HG03095 (cell line): ENCODE measurements around the gene SPRING1.

ENCODE experiments used
- ATAC-seq: cut with Tn5 transposase; IDR thresholded peaks from one replicate; pipeline ENCODE4 v1.9.1; 2021; ENCODE audit warnings: moderate library complexity; ENCODE audit not compliant: unreplicated experiment

Gene SPRING1

DNA sequence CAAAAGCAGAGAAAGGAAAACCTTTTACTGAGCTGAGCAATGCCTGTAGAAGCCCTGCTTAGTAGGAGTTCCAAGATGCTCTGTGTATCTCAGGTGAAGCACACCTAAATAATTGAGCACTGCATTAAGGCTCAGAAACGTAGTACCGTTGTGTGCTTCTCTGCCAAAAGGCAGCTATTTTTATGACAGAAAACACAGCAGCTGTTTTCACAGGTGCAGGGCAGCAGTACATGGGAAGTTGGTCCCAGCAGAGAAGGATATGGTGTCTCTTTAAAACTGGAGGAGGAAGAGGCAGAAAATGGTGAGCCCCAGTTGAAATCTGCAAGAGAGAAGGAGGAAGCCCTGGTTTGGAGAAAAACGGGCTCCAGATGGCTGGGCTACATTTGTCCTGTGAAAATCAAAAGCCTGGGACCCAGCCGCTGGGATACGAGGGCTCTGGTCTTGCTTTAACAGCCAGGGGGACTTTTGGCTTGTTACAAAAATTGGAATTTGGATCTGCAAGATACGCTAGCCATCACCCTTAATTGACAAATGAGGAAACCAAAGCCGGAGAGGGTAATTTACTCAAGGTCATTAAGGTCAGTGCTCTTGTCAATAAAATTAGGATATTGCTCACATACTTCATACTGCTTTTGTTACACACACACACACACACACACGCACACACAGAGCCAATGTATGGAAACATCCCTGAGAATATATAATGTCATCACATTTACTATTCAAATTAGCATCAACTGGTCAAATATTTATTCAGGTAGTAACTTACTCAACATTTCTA lies 27.3 kb downstream of the SPRING1 start:
- ATAC-seq, result no peak

DNA sequence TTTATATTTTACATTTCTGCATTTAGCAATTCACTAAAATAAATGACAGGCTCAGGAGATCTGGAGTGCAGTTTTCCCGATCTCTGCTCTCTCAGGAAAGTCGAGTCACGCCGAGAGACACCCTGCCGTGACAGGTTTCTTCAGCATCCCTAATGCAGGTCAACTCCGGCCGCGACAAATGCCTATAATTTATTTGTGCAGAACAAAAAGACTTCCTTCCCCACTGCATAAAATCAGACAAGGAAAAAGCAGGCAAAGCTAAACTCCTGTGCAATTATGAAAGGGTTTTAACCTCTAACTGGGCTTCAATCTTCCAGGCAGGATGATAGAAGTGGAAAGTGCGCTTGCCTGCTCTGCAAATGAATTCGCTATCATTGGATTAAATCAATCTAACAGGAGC lies 28.1 kb downstream of the SPRING1 start:
- ATAC-seq, result no peak

DNA sequence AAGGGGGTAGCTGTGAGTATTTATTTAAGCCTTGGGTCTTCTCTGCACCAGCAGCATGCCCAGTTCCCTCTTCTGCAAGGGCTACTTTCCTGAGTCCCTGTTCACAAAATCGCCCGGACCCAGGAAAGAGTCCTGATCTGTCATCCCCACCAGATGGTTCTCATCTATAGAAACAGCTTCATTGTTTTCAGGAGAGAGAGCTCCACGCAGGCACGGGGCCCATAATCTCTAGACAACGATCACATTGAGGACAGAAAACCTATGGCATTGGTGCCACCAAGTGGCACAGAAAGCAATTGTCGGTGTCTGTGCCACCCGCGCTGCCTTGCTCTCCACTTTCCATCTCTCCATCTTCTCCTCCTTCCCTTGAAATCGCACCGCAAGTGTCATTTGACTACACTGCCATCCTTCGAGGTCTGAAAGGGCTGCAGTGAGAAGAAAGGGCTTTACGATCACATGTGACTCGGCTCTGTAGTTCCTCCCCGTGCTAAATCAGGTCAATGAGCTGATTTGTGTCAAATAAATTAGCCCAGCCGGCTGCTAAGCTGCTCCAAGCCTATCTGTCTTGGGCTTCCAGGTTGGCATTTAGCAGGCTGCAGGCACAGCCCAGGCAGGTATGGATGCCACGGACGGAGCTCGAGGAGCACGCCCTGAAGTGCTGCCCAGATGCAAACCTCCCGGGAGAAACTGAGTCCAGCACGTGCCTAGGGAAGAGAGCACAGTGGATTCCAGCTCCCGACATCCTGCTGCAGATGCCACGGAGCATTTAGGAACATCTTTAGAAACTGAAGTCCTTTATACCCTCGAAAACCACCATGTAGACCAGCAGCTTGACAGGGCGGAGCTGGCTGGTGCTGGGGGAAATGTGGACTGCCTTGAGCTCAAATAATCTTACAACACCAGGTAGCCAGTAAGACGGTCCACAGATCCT lies 28.8 kb downstream of the SPRING1 start:
- no peak for ATAC-seq

DNA sequence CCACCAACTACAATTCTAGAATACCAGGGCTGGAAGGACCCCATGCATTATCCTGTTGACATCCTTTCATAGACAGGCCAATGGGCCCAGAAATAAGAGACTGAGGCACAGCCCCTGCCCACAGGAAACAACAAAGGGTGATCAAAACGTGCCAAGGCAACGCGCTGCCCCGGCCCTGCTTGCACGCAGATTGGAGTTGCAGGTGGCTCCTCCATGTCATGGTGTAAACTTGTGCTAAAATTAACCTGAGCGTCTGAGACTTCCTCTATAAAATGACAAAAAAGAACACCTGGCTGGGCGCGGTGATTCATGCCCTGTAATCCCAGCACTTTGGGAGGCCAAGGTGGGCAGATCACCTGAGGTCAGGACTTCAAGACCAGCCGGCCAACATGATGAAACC lies 30.1 kb downstream of the SPRING1 start:
- ATAC-seq, result no peak

DNA sequence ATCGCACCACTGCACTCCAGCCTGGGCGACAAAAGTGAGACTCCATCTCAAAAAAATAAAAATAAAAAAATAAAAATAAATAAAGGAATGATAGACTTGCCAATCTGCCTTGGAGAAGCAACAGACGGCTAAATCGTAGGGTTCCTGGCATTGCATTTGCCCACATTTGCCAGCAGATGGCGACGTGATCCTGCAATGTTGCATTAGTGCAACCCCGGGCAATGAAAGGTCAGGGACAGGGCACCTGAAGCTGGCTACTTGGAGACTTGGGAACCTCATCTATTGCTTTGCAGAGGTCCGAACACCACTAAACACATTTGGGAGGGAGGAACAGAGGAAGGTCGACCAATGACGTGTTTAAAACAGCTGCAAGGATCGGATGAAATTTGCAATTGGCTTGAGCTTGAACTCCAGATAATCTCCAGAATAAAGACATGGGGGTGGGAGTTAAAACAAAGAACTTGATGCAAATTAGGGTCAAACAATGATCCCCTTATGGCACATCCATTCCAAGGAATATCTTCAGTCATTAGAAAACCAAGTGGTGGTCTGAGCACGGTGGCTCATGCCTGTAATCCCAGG lies 34.6 kb downstream of the SPRING1 start:
- no peak for ATAC-seq

DNA sequence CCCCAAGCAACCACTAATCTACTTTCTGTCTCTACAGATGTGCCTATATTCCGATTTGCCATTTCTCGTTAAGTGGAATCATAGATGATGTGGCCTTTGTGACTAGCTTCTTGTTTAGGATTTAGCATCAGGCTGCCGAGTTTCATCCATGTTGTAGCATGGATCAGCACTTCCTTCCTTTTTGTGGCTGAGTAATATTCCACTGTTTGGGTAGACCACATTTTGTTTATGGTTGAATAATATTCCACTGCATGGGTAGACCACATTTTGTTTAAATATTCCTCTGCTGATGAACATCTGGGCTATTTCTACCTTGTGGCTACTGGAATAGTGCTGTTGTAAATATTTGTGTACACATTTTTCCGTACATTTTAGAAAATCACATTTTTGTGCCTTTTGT lies 36.4 kb downstream of the SPRING1 start:
- no peak for ATAC-seq

DNA sequence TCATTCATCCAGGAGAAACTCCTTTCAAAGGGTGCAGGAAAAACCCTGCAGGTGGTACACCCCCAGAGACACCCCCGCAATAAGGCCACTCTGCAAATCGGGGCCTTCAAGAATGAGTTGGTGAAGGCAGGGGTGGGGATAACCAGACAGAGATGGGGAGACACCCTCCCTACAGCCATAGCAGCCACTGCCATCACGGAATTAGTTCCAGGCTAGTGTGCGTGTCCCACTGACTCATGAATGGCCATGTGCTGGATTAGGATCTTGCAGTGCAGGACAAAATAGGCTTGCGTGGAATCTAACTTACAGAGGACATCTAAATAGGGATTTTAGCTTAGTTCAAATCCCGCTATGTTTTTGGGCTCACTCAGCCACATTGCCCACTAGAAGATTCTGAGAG lies 37.8 kb downstream of the SPRING1 start:
- ATAC-seq, result no peak

DNA sequence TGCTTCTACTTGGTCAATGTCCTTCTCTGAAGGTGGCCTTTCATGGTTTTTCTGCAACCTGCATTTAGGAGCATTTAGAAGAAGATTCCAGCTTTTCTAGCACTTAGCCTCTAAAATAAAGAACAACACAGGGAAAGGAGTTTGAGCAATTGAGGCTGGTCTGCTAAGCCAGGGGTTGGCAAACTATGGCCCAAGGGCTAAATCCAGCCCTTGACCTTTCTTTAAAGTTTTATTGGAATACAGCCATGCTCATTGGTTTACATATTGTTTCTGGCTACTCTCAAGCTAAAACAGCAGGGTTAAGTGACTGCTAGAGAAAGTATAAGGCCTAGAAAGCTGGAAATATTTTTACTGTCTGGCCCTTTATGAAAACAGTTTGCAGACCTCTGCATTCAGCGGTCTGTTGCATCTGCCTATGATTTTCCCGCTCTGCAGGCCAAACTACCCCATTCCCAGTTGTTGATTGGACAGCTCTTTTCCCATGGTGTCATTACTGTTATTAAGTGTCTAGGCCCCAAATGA lies 39.3 kb downstream of the SPRING1 start:
- no peak for ATAC-seq

DNA sequence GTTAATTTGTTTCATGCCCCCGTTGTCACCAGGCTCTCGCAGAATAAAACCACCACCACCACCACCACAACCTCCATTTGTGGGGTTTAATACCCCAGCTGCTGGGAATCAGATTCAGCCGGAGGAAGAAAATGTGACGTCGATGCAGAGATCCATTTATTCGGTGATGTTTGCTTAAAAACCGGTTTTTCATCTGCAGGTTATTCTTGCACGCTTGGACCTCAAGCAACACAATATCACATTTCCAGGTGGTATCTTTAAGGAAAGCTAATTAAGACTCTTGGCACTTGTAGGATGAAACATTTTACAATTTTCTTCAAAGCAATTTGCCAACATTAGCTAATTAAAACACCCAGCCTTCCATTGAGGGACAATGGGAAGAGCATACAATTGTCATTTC lies 39.8 kb downstream of the SPRING1 start:
- ATAC-seq, result no peak

DNA sequence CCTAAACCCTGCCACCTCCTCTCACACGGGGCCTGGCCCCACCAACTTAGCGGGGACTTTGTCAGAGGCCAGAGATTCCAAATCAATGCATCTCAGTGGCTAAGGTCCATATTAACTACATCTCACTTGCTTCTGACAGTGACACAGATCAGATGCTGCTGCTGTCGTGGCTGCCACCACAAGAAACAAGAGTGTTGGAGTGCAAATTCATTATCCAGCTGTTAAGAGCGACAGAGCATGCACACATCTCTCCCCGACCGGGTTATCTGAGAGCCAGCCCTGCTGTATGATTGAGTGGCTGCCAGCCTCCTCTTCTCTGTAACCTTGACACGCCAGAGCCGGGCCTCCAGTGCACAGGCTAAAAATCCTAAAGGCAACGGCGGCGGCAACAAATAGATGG lies 40.2 kb downstream of the SPRING1 start:
- ATAC-seq, result no peak

DNA sequence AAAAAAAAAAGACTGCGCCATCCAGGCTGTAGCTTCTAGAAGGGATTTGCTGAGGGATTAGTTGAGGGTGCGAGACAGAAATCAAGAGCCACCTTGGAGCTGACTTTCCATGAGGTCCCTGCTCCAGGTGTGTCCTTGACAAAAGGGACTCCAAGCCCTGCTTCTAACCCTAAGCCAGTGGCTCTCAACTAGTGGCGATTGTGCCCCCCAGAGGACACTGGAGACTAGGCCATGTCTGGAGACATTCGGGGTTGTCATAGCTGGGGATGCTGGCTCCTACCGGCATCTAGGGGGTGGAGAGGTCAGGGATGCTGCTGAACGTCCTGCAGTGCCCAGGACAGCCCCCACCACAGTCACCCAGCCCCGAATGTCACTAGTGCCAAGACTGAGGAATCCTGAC lies 40.6 kb downstream of the SPRING1 start:
- ATAC-seq, result no peak

DNA sequence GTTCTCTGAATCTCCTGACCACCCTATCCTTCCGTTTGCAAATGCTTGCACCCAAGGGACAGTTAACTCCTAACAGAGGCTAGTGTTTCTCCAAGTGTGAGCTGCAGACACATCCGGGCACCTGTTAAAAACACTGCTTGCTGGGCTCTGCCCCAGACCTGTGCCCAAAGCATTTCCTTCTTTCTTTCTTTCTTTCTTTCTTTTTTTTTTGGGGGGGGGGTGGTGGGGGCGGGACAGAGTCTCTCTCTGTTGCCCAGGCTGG lies 42.5 kb downstream of the SPRING1 start:
- no peak for ATAC-seq

DNA sequence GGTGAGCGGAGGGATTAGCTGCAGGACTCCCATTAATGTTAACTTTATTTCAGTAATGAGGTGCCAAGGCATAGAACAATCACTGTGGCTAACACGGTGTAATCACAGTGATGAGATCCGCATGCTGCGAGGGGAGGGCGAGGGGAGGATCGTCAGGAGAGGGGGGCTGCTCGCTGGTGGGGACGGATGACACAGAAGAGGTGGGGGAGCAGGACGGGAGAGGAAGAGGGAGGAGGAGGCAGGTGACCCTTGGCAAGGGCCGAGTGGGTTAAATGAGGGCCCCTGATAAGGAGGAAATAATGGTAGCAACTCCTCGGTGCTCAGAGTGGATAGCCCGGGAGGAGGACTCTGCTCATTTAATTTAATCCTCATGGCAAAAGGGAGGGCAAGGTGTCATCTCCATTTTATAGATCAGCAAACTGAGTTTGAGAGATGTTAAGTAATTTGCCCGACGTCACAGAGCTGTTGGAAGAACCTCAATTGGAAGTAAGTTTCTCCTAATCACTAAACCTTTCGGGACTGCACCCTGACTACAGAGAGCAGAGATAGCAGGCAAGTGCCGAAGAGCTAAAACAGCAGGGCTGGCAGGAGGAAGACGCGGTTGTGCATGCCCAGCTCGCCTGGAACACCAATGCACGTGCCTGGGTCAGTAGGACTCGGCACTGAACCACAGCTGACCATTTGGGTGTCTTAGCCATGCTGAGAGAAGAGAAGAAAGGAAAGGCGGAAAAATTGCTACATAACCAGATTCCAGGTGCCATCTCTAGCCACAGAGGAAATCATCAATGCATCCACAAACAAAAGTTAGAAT lies 43.0 kb downstream of the SPRING1 start:
- ATAC-seq, result no peak

DNA sequence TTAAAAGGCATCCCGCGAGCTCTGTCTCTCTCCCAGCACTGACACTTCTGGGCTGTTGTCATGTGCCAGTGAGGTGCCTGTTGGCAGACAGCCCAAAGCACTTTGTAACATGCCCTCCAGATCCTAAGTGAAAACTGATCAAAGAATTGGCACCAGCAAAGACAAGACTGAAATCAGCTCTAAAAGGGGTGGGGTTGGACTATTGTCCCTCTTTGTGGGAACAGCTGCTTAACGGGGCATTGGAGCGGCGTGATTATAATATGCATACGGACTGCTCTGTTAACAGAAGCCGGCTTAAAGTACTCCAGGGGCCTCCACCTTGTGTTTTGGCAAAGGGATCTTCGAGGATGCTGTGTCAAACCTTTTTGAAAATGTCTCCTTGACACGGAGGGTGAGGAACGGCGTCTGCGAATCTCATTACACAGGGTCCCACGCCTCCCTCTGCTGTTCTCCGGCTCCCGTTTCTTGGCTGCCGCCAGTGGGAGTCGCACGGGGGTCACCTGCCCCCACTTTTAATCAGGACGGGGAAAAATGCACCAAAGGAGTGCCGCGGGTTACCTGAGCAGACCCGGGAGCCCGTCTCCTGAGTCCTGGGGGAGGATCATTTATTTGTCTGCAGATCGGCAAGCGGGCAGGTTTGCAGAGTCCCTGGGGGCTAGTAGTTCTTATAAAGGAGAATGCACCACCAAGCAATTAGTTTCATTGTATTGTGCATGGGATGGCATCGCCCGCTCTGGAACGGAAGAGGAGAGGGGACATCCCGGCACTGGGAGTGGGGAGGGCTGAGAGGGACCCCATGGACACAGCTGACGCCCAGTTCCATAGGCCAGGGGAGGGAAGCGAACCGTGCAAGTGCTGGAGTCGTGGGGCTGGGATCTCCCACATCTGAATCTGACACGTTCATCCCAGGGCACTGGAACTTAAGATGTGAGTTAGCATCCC lies 44.3 kb downstream of the SPRING1 start:
- no peak for ATAC-seq

DNA sequence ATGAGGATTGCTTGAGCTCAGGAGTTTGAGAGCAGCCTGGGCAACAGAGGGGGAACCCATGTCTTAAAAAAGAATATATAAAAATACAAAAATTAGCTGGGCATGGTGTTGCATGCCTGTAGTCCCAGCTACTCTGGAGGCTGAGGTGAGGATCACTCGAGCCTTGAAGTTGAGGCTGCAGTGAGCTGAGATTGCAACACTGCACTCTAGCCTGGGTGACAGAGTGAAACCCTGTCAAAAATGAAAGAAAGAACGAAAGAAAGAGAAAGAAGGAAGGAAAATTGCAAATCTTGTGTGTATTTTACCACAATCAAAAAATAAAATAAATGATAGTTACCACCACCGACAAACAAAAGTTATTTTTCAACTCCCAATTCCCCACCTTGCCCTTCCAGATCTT lies 45.3 kb downstream of the SPRING1 start:
- ATAC-seq, result no peak

DNA sequence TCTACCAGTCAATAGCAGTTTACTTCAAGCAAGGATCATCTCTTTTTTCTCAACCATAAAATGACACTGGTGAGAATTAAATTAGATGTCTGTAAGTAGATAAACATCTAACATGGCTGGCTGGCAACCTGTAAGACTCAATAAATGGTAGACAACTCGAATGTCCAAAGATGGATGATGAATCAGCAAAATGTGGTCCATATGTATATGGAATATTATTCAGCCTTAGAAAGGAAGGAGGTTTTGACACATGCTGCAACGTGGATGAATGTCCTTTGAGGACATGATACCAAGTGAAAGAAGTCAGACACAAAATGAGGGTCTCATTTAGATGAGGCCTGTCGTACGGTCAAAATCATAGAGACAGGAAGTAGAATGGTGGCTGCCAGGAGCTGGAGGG lies 46.2 kb downstream of the SPRING1 start:
- ATAC-seq, result no peak

DNA sequence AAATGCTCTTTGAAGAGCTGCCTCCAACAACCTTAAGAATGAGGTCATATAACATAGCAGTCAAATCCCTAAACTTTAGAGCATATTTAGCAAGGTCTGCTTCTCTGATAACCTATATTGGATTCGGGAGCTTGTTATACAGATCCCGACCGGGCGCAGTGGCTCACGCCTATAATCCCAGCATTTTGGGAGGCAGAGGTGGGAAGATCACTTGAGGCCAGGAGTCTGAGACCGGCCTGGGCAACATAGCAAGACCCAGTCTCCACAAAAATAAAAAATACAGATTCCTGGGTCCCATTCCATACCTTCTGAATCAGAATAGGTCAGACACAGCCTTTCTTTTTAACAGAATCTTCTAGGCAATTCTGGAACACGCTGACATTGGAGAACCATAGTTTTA lies 46.7 kb downstream of the SPRING1 start:
- no peak for ATAC-seq

DNA sequence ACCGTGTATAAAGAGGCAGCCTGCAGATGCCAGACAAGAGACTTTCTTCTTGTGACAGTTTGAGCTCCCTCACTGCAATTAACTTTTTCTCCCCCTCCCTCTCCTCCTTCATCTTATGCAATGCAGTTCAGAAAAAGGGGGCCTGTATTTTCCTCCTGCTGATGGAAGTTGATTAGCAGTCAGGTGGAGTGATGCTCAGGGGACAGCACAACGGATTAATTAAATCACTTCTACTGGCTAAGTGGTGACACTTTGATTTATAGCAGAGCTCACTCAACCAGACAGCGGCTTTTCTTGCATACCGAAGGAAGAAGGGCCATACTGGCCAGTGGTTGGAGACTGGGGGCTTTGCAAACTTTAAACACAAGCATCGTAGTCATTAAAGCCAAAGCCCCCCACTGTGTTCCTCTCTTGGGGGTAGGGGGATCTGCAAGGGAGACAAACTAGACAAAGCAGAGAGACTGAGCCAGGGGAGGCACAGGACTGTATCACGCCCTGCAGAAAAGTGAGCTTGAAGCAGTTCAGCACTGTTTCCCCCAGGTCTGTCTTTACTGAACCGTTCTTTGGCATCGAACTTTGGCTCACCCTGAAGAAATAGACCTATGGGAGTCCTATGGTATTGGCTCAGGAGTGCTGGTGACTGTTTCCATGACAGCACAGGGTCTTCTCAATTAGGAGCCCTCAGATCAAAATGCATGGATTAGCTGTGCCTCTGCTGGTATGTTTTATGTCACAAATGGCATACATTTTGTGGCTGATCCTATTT lies 47.7 kb downstream of the SPRING1 start:
- ATAC-seq, result no peak

DNA sequence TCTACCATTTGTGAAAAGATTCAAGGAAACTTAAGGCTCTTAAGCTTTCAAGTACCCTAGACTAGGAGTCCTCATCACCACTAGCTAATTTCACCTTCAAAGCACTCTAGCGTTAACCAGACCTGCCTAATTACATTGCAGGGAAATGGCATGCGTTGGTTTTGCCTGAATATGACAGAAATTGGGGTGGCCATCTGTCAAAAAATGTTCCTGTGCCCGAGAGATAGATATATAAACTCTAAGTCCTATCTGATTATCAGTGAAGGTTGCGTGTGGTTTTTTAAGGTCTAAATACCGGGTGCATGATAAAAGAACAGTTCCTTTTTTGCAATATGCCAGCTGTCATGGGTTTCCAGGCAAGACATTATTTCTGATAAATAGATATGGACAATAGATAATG lies 48.3 kb downstream of the SPRING1 start:
- no peak for ATAC-seq
